ENCODE results near the gene ACSL6.

GRCh38 chr5:131999041-131999440 is 12.4 kb downstream of the ACSL6 start:
- TF ChIP-seq, protein P1, sequence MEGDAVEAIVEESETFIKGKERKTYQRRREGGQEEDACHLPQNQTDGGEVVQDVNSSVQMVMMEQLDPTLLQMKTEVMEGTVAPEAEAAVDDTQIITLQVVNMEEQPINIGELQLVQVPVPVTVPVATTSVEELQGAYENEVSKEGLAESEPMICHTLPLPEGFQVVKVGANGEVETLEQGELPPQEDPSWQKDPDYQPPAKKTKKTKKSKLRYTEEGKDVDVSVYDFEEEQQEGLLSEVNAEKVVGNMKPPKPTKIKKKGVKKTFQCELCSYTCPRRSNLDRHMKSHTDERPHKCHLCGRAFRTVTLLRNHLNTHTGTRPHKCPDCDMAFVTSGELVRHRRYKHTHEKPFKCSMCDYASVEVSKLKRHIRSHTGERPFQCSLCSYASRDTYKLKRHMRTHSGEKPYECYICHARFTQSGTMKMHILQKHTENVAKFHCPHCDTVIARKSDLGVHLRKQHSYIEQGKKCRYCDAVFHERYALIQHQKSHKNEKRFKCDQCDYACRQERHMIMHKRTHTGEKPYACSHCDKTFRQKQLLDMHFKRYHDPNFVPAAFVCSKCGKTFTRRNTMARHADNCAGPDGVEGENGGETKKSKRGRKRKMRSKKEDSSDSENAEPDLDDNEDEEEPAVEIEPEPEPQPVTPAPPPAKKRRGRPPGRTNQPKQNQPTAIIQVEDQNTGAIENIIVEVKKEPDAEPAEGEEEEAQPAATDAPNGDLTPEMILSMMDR (conservative IDR thresholded peaks at IDR 0.05; ENCODE audit: low read length), result no peak
- TF ChIP-seq EZH2phosphoT487 (IDR thresholded peaks at IDR 0.05; ENCODE audit: borderline replicate concordance), result no peak

Measured in Loucy (cell line).